ENCODE measurements around the gene MAPKBP1. TPM values are rescaled to one million over a fixed set of nuclear protein-coding genes. Genes with fewer than 3 reads are reported as not detected.

The MAPKBP1 gene
- polyA plus RNA-seq, 1 donor from 2014 or later = 30.3 TPM

DNA sequence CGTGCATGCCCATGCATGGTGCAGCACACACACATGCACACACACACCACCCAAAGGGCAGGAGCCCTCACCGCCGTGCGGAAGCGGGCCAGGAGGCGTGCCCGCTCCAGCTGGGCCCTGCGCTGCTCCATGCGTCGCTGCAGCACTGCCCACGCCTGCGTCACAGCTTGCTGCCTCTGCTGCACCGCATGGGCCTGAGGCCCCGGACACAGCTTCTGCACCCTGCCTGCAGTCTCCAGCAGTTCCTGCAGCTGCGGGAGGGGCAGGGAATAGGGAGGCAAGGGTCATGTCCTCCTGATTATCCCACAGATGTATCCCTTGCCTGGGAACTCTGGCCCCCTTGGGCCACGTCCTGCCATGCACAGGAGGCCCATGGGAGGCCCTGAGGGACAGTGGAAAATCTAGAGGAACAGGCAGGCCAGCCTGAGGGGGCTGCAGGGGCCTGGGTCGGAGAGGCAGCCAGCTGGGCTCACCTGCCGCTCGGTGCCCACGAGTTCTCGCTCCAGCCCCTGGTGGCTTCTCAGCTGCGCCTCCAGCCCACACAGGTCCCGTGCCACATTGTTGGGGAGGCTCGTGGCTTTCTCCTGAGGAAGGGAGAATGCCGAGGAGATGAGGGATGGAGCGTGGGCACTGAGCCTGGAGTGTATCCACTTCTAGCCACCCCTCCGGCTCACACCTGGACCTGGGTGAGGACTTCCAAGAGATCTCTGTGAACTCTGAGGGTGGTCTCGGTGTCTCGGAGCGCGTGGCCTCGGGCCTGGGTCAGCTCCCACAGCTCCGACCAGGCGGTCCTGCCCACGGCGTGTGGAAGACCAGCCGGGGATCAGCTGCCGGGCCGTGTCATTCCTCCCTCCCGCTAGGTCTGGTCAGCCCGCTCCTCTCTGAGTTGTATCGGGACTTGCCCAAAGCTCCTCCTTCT is 95.7 kb downstream of the MAPKBP1 start:
- no peak overlapping the region for H2AFZ ChIP-seq (ENCODE audit: low read depth, low read length)
- TF ChIP-seq SMC3 (conservative IDR thresholded peaks at IDR 0.05; ENCODE audit: poor library complexity) (no peak), EZH2 (IDR thresholded peaks at IDR 0.05; ENCODE audit: borderline replicate concordance, insufficient read depth, low read length, poor library complexity, severe bottlenecking) (no peak), POLR2AphosphoS5 (IDR thresholded peaks at IDR 0.05) (no peak), RAD21 (conservative IDR thresholded peaks at IDR 0.05) (no peak), EP300 (conservative IDR thresholded peaks at IDR 0.05; ENCODE audit: poor library complexity, severe bottlenecking) (no peak), MXI1 (conservative IDR thresholded peaks at IDR 0.05; ENCODE audit: poor library complexity, severe bottlenecking) (no peak), TAF1 (IDR thresholded peaks at IDR 0.05; ENCODE audit: low read depth) (no peak)
- TF ChIP-seq, protein P1, sequence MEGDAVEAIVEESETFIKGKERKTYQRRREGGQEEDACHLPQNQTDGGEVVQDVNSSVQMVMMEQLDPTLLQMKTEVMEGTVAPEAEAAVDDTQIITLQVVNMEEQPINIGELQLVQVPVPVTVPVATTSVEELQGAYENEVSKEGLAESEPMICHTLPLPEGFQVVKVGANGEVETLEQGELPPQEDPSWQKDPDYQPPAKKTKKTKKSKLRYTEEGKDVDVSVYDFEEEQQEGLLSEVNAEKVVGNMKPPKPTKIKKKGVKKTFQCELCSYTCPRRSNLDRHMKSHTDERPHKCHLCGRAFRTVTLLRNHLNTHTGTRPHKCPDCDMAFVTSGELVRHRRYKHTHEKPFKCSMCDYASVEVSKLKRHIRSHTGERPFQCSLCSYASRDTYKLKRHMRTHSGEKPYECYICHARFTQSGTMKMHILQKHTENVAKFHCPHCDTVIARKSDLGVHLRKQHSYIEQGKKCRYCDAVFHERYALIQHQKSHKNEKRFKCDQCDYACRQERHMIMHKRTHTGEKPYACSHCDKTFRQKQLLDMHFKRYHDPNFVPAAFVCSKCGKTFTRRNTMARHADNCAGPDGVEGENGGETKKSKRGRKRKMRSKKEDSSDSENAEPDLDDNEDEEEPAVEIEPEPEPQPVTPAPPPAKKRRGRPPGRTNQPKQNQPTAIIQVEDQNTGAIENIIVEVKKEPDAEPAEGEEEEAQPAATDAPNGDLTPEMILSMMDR (IDR thresholded peaks at IDR 0.05; ENCODE audit: poor library complexity, severe bottlenecking) = no peak
- TF ChIP-seq, protein P2, sequence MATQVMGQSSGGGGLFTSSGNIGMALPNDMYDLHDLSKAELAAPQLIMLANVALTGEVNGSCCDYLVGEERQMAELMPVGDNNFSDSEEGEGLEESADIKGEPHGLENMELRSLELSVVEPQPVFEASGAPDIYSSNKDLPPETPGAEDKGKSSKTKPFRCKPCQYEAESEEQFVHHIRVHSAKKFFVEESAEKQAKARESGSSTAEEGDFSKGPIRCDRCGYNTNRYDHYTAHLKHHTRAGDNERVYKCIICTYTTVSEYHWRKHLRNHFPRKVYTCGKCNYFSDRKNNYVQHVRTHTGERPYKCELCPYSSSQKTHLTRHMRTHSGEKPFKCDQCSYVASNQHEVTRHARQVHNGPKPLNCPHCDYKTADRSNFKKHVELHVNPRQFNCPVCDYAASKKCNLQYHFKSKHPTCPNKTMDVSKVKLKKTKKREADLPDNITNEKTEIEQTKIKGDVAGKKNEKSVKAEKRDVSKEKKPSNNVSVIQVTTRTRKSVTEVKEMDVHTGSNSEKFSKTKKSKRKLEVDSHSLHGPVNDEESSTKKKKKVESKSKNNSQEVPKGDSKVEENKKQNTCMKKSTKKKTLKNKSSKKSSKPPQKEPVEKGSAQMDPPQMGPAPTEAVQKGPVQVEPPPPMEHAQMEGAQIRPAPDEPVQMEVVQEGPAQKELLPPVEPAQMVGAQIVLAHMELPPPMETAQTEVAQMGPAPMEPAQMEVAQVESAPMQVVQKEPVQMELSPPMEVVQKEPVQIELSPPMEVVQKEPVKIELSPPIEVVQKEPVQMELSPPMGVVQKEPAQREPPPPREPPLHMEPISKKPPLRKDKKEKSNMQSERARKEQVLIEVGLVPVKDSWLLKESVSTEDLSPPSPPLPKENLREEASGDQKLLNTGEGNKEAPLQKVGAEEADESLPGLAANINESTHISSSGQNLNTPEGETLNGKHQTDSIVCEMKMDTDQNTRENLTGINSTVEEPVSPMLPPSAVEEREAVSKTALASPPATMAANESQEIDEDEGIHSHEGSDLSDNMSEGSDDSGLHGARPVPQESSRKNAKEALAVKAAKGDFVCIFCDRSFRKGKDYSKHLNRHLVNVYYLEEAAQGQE (IDR thresholded peaks at IDR 0.05; ENCODE audit: borderline replicate concordance) = no peak

DNA sequence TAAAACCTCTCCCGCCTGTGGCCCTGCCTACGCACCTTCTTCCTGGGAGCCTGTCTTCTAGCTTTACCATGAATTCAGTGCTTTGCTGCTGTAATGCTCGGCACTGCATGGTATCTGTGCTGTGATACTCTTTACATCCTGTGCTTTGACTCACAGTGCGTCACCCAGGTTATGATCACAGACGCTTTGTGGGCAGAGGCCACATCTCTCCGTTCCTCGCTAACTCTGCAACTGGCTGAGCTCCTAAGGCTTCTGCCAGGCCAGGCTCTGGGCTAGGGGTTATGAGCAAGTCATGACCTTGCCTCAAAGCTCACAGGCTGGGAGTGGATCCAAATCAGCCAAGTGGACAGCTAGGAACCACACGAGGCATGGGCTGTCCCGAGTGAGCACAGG is 96.4 kb downstream of the MAPKBP1 start:
- no peak for TF ChIP-seq EZH2 (IDR thresholded peaks at IDR 0.05; ENCODE audit: borderline replicate concordance, insufficient read depth, low read length, poor library complexity, severe bottlenecking)
- TF ChIP-seq POLR2AphosphoS5 (IDR thresholded peaks at IDR 0.05) = no peak
- TF ChIP-seq MXI1 (conservative IDR thresholded peaks at IDR 0.05; ENCODE audit: poor library complexity, severe bottlenecking) = no peak
- TF ChIP-seq, protein P1 (IDR thresholded peaks at IDR 0.05; ENCODE audit: poor library complexity, severe bottlenecking) = no peak
- TF ChIP-seq, protein P2 (IDR thresholded peaks at IDR 0.05; ENCODE audit: borderline replicate concordance) = no peak
- TF ChIP-seq SMC3 (conservative IDR thresholded peaks at IDR 0.05; ENCODE audit: poor library complexity) = no peak
- no peak for TF ChIP-seq EP300 (conservative IDR thresholded peaks at IDR 0.05; ENCODE audit: poor library complexity, severe bottlenecking)
- TF ChIP-seq RAD21 (conservative IDR thresholded peaks at IDR 0.05) = no peak
- TF ChIP-seq TAF1 (IDR thresholded peaks at IDR 0.05; ENCODE audit: low read depth) = no peak
- Histone ChIP-seq H3K9me2 (ENCODE audit: insufficient read depth, low read length) (no peaks in the 10 kb centered on the region), H3K79me2 (replicated peaks; ENCODE audit: insufficient read depth, low read length) (no peaks in the 10 kb centered on the region), H3F3A (ENCODE audit: insufficient read depth, low read length, poor library complexity, severe bottlenecking) (no peaks in the 10 kb centered on the region), H3K9ac (ENCODE audit: low read length) (no peak overlapping the region), H3K4me2 (ENCODE audit: low read length) (no peak overlapping the region), H3K4me3 (ENCODE audit: low read length) (no peak overlapping the region), H3K27ac (ENCODE audit: low read length) (no peak overlapping the region), H3K36me3 (ENCODE audit: insufficient read depth, low read length) (no peaks in the 10 kb centered on the region), H2AFZ (ENCODE audit: low read depth, low read length) (no peak overlapping the region), H4K20me1 (ENCODE audit: insufficient read depth) (no peaks in the 10 kb centered on the region), H3K9me3 (ENCODE audit: low read length) (no peaks in the 10 kb centered on the region), H3K27me3 (ENCODE audit: insufficient read depth, low read depth, low read length) (no peaks in the 10 kb centered on the region)

More for the DNA sequence above, 95.7 kb downstream of the MAPKBP1 start:
- H3K4me2 ChIP-seq (ENCODE audit: low read length) = no peak overlapping the region
- no peaks in the 10 kb centered on the region for H3K79me2 ChIP-seq (replicated peaks; ENCODE audit: insufficient read depth, low read length)
- no peaks in the 10 kb centered on the region for H3K36me3 ChIP-seq (ENCODE audit: insufficient read depth, low read length)
- H3K27ac ChIP-seq (ENCODE audit: low read length) = no peak overlapping the region
- H3K9me3 ChIP-seq (ENCODE audit: low read length) = no peaks in the 10 kb centered on the region
- no peak overlapping the region for H3K4me3 ChIP-seq (ENCODE audit: low read length)
- no peaks in the 10 kb centered on the region for H3K27me3 ChIP-seq (ENCODE audit: insufficient read depth, low read depth, low read length)
- H3K9me2 ChIP-seq (ENCODE audit: insufficient read depth, low read length) = no peaks in the 10 kb centered on the region
- H3K9ac ChIP-seq (ENCODE audit: low read length) = no peak overlapping the region
- no peaks in the 10 kb centered on the region for H3F3A ChIP-seq (ENCODE audit: insufficient read depth, low read length, poor library complexity, severe bottlenecking)
- no peaks in the 10 kb centered on the region for H4K20me1 ChIP-seq (ENCODE audit: insufficient read depth)

Data from neural cell (in vitro differentiated cells).